Smooth muscle cell of the umbilical artery (primary cell): Measurements from ENCODE around the gene RAB22A. TPM values are rescaled to one million over a fixed set of nuclear protein-coding genes. Genes with fewer than 3 reads are reported as not detected.

Experiments used
- total RNA-seq: library from RNA; depleted of rRNA; stranded (reverse); fragments of >200 nt; gene quantifications from 2 replicates; pipeline ENCODE4 v1.2.3, GENCODE V29; 2014

Gene RAB22A, protein sequence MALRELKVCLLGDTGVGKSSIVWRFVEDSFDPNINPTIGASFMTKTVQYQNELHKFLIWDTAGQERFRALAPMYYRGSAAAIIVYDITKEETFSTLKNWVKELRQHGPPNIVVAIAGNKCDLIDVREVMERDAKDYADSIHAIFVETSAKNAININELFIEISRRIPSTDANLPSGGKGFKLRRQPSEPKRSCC
- total RNA-seq = 16.3 and 19.7 TPM in 2 replicates

DNA sequence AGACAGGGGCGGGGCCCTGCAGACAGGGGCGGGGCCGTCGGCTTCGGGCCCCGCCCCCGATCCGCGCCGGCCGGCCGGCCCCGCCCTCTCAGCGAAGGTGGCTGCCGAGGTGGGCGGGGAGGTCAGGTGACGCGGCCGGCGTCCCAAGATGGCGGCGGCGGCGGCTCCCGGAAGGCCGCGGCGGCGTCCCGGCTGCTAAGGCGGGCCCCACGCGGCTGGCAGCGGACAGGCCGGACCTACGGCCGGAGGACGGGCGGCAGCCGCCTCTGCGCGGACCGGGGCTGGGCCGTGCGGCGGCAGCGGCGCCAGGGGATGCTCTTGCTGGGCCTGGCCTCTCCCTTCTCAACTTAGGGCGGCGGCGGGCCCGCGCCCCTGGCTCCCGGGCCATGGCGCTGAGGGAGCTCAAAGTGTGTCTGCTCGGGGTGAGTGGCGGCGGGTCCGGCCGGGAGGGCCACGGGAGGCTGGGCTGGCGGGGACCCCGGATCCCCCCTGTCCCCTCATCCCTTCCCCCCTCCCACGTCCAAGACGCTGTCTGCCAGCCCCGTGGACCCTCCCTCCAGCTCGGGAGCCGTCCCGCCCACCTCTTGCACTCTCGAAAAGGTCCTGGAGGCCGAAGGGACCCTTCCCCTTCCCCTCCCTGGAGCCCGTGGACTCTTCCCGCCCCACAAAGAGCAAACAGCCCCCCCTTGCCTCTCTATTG is at the start of gene RAB22A:
TSS of gene RAB22A (plus strand) at position 125 of the 700 bp plus-strand sequence. CDS start at position 387, 262 bp downstream.

DNA sequence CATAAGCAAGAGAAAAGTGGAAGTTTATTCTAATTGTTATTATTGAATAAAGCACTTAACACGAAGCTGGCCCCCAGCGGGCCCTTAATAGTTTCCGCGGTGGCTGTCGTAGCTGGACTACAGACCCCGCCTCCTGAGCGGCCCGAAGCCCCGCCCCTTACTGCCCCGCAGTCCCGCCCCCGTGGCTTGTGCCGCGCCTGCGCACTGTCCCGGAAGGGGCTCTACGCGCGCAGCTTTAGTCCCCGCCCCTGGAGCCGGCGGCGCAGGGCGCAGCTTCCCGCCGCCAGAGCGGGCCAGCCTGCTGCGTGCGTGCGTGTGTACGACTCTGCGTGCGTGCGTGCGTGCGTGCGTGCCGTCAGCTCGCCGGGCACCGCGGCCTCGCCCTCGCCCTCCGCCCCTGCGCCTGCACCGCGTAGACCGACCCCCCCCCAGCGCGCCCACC is 79.4 kb downstream of the RAB22A start, which contains the start of gene VAPB:
TSS of gene VAPB (plus strand) at position 348 of the 442 bp plus-strand sequence. CDS start 231 bp downstream, outside the sequence.

Other genes with a start within 250 kb of the RAB22A start
- not detected in 2 replicates for gene ANKRD60, start 81.1 kb upstream of the RAB22A start, total RNA-seq
- 16.9 and 27.4 TPM in 2 replicates for gene VAPB, start 79.5 kb downstream of the RAB22A start, total RNA-seq
- gene APCDD1L, start 205.7 kb downstream of the RAB22A start, total RNA-seq = 38.3 and 92.5 TPM in 2 replicates